ENCODE measurements around the gene E4F1.

- TF ChIP-seq EZH2 (IDR thresholded peaks at IDR 0.05; ENCODE audit: borderline replicate concordance, low read length) = no peak
- no peak for TF ChIP-seq CTCF (conservative IDR thresholded peaks at IDR 0.05 in 1 of 2, IDR thresholded peaks at IDR 0.05 in 1 of 2; ENCODE audit: extremely low read depth in 1 of 2, insufficient read depth in 1 of 2, low read depth in 1 of 2, low read length in 2 of 2)
These were observed 27.8 kb upstream of the E4F1 start for GRCh38 chr16:2195322-2196161.
